CD14-positive monocyte (primary cell): ENCODE data around the gene HMMR. TPM values are rescaled to one million over a fixed set of nuclear protein-coding genes. Genes with fewer than 3 reads are reported as not detected.

Experiments used
- DNase-seq, 3 donors: peaks; one replicate each; pipeline ENCODE4 v3.0.0-alpha.2; 2011 to 2022
- H2AFZ ChIP-seq: 2 replicates; pipeline ENCODE4 v1.6.0; 2012; ENCODE audit warnings: mild to moderate bottlenecking, low read depth, low read length, inconsistent platforms; ENCODE audit not compliant: insufficient read depth, poor library complexity, severe bottlenecking
- H3K27ac ChIP-seq, 2 donors: 1 replicate in 1 of 2; 2 replicates in 1 of 2; pipeline ENCODE4 v1.5.1; 2012 to 2013; ENCODE audit warnings: low read length in 2 of 2, control low read depth in 1 of 2, inconsistent platforms in 1 of 2, low read depth in 1 of 2, mild to moderate bottlenecking in 1 of 2
- H3K27me3 ChIP-seq, 2 donors: one replicate each; pipeline versions ENCODE4 v1.6.0 to v1.6.1; 2011 to 2013; ENCODE audit warnings: low read length in 2 of 2; ENCODE audit not compliant: control insufficient read depth in 2 of 2, insufficient read depth in 2 of 2
- H3K36me3 ChIP-seq, 2 donors: replicated peaks in 1 of 2; 1 replicate in 1 of 2; 2 replicates in 1 of 2; pipeline versions ENCODE4 v1.5.1 to v1.6.1; 2012 to 2013; ENCODE audit warnings: low read length in 2 of 2, control low read depth in 1 of 2, inconsistent platforms in 1 of 2, mild to moderate bottlenecking in 1 of 2; ENCODE audit not compliant: insufficient read depth in 2 of 2, control insufficient read depth in 1 of 2
- H3K4me1 ChIP-seq, 2 donors: 1 replicate in 1 of 2; 2 replicates in 1 of 2; pipeline versions ENCODE4 v1.5.1 to v1.6.1; 2012 to 2013; ENCODE audit warnings: low read length in 2 of 2, control low read depth in 1 of 2, inconsistent platforms in 1 of 2, mild to moderate bottlenecking in 1 of 2, moderate library complexity in 1 of 2; ENCODE audit not compliant: insufficient read depth in 2 of 2, control insufficient read depth in 1 of 2
- H3K4me2 ChIP-seq: replicated peaks from 2 replicates; pipeline ENCODE3; 2012; ENCODE audit warnings: low read length, moderate library complexity, mild to moderate bottlenecking; ENCODE audit not compliant: poor library complexity, severe bottlenecking; ENCODE audit errors: extremely low read depth
- H3K4me3 ChIP-seq, 3 experiments: fragments of 200-600 bp in 1 of 3; sonication (generic) in 1 of 3; replicated peaks in 1 of 3; 1 replicate in 2 of 3; 2 replicates in 1 of 3; pipeline ENCODE4 v1.5.1; 2011 to 2013; ENCODE audit warnings: low read length in 3 of 3, mild to moderate bottlenecking in 3 of 3, control low read depth in 2 of 3, low read depth in 2 of 3, inconsistent platforms in 1 of 3, moderate library complexity in 1 of 3
- H3K79me2 ChIP-seq: 2 replicates; pipeline ENCODE4 v1.6.0; 2012; ENCODE audit warnings: mild to moderate bottlenecking, control low read depth, inconsistent platforms, low read length, moderate library complexity; ENCODE audit not compliant: insufficient read depth
- H3K9ac ChIP-seq: 2 replicates; pipeline ENCODE4 v1.6.0; 2017; ENCODE audit warnings: low read length, mild to moderate bottlenecking; ENCODE audit not compliant: insufficient read depth, poor library complexity, severe bottlenecking
- H3K9me3 ChIP-seq, 2 donors: replicated peaks in 1 of 2; 1 replicate in 1 of 2; 2 replicates in 1 of 2; pipeline versions ENCODE4 v1.5.1 to v1.6.1; 2012 to 2013; ENCODE audit warnings: low read length in 2 of 2, control low read depth in 1 of 2; ENCODE audit not compliant: control insufficient read depth in 1 of 2, insufficient read depth in 1 of 2
- H4K20me1 ChIP-seq: 2 replicates; pipeline ENCODE4 v1.6.0; 2012; ENCODE audit warnings: mild to moderate bottlenecking, low read length, control low read depth, moderate library complexity; ENCODE audit not compliant: insufficient read depth
- H3K27ac Mint-ChIP-seq, 7 donors: one replicate each; pipeline ENCODE4 v1.8.0; 2020; ENCODE audit warnings: mild to moderate bottlenecking in 7 of 7, mixed read lengths in 7 of 7, moderate library complexity in 6 of 7, inconsistent platforms in 2 of 7
- H3K27me3 Mint-ChIP-seq, 3 donors: one replicate each; pipeline ENCODE4 v1.8.0; 2021 to 2022; ENCODE audit warnings: low read depth in 3 of 3, mild to moderate bottlenecking in 3 of 3, mixed read lengths in 3 of 3, moderate library complexity in 3 of 3, inconsistent platforms in 1 of 3
- H3K36me3 Mint-ChIP-seq, 2 donors: one replicate each; pipeline ENCODE4 v1.8.0; 2020; ENCODE audit warnings: mixed read lengths in 2 of 2, inconsistent platforms in 1 of 2, mild to moderate bottlenecking in 1 of 2
- H3K4me1 Mint-ChIP-seq: one replicate; pipeline ENCODE4 v1.8.0; 2020; ENCODE audit warnings: mild to moderate bottlenecking, mixed read lengths
- H3K4me3 Mint-ChIP-seq, 2 donors: one replicate each; pipeline ENCODE4 v1.8.0; 2020; ENCODE audit warnings: mild to moderate bottlenecking in 2 of 2, mixed read lengths in 2 of 2, moderate library complexity in 1 of 2
- H3K9me3 Mint-ChIP-seq, 7 donors: one replicate each; pipeline ENCODE4 v1.8.0; 2020 to 2022; ENCODE audit warnings: mixed read lengths in 7 of 7, mild to moderate bottlenecking in 6 of 7, moderate library complexity in 6 of 7, inconsistent platforms in 2 of 7
- CTCF ChIP-seq: fragments of 200-600 bp; IDR thresholded peaks from one replicate; pipeline ENCODE4 v1.8.0; 2022; ENCODE audit warnings: antibody characterized with exemption, mild to moderate bottlenecking
- WGBS: methylation state at CpG from one replicate; pipeline ENCODE4 v1.1.5; 2013; ENCODE audit warnings: missing lambda C conversion rate; ENCODE audit not compliant: insufficient coverage; 5-methylcytosine and 5-hydroxymethylcytosine counted together
- intact Hi-C, 2 donors: fragments of 100-400 bp; cut with micrococcal nuclease; formaldehyde crosslinking; loops; one replicate each; pipeline versions ENCODE4 v1.15.0 to v1.15.1; 2023
- polyA plus RNA-seq, 3 donors: library from polyadenylated mRNA; depleted of rRNA in 1 of 3; unstranded in 2 of 3; stranded (reverse) in 1 of 3; fragments of 300-500 nt in 2 of 3; fragments of >200 nt in 1 of 3; fragmentation: Illumina TruSeq in 2 of 3; gene quantifications; 1 replicate in 2 of 3; 2 replicates in 1 of 3; pipeline ENCODE4 v1.2.3, GENCODE V29; 2012 to 2021

HMMR gene
- polyA plus RNA-seq, 3 donors: 0.29 TPM; not detected in 2

- H3K4me2 ChIP-seq: peak overlapping the region; percentile 89
- peaks cover 39 to 57% of the 10 kb centered on the region in 2 donors for H3K4me1 ChIP-seq
- H3K9me3 Mint-ChIP-seq: no peaks in the 10 kb centered on the region
- WGBS: 0% methylated on average over 19 of the region's 27 CpGs
- peak overlapping the region; percentile 92 for H2AFZ ChIP-seq
- peaks cover 0 to 2% (median 0%) of the 10 kb centered on the region in 3 donors for H3K27me3 Mint-ChIP-seq
- H4K20me1 ChIP-seq: peaks cover 12% of the 10 kb centered on the region
- peak overlapping the region; percentile 89 to 96 for H3K27ac ChIP-seq
- H3K4me3 ChIP-seq: peak overlapping the region; percentile 62 to 99 (median 97)
- H3K4me3 Mint-ChIP-seq: peak overlapping the region; percentile 89 to 97
- DNase-seq: peak; percentile 27 to 79 (median 30)
- no peaks in the 10 kb centered on the region for H3K36me3 ChIP-seq
- H3K4me1 Mint-ChIP-seq: peaks cover 49% of the 10 kb centered on the region
- H3K36me3 Mint-ChIP-seq: no peaks in the 10 kb centered on the region
- peaks cover 45% of the 10 kb centered on the region for H3K79me2 ChIP-seq
- intact Hi-C loops: loop anchor here (2.0 kb wide), 2 partner anchors 44 to 68 kb away; partner anchors contain the start of genes HMMR (in 2 of the 2), NUDCD2 (in 2 of the 2) and CCNG1 (in 1 of the 2)
- H3K27me3 ChIP-seq: no peaks in the 10 kb centered on the region
- H3K9me3 ChIP-seq: no peaks in the 10 kb centered on the region
- no peak for TF ChIP-seq CTCF
- peak overlapping the region; percentile 94 to 99 (median 97) for H3K27ac Mint-ChIP-seq
- peak overlapping the region; percentile 95 for H3K9ac ChIP-seq
These were observed 43.9 kb downstream of the HMMR start for GRCh38 chr5:163504079-163504931.

DNA sequence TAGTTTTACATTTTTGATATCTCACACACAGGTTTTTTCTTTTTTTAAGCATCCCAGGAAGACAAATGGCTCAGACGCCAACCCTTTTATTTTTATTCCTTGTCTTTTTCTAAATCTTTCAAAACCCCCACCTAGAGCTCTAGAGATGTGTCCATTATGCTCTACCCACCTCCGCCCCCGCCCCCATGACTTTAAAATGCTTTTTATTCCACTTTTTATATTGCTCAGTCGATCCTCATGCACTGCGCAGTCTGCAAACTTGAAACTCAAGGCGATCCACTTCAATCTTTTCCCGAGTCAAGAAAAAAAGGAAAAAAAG, 44.6 kb downstream of the HMMR start:
- Mint-ChIP-seq H3K27me3 (peaks cover 0 to 2% (median 0%) of the 10 kb centered on the region in 3 donors), H3K9me3 (no peaks in the 10 kb centered on the region), H3K36me3 (no peaks in the 10 kb centered on the region), H3K4me3 (peak overlapping the region; percentile 89 to 97), H3K27ac (peak overlapping the region; percentile 94 to 99 (median 97)), H3K4me1 (peaks cover 55% of the 10 kb centered on the region)
- H4K20me1 ChIP-seq: peaks cover 19% of the 10 kb centered on the region
- WGBS: 0% methylated on average over 3 of the region's 7 CpGs
- no peaks in the 10 kb centered on the region for H3K36me3 ChIP-seq
- H3K79me2 ChIP-seq: peaks cover 52% of the 10 kb centered on the region
- intact Hi-C loops: loop anchor here (2.0 kb wide), 2 partner anchors 44 to 68 kb away; partner anchors contain the start of genes HMMR (in 2 of the 2), NUDCD2 (in 2 of the 2) and CCNG1 (in 1 of the 2)
- H3K4me2 ChIP-seq: peak overlapping the region; percentile 89
- H3K9me3 ChIP-seq: no peaks in the 10 kb centered on the region
- H2AFZ ChIP-seq: peak overlapping the region; percentile 92
- peak overlapping the region; percentile 89 to 96 for H3K27ac ChIP-seq
- DNase-seq: no peak
- peak overlapping the region; percentile 95 for H3K9ac ChIP-seq
- peaks cover 39 to 62% of the 10 kb centered on the region in 2 donors for H3K4me1 ChIP-seq
- no peak for TF ChIP-seq CTCF
- H3K4me3 ChIP-seq: peak overlapping the region; percentile 62 to 99 (median 97)
- H3K27me3 ChIP-seq: no peaks in the 10 kb centered on the region
